HepG2 (cell line): ENCODE results near the gene CCDC150. TPM values are rescaled to one million over a fixed set of nuclear protein-coding genes. Genes with fewer than 3 reads are reported as not detected.

Experiments
- ATF7-NPFF ChIP-seq: sonication (generic); formaldehyde crosslinking; IDR thresholded peaks from 2 replicates; pipeline ENCODE4 v1.8.1; 2023; ENCODE audit warnings: mild to moderate bottlenecking, low read depth, missing genetic modification reagents, moderate library complexity
- DR1 ChIP-seq: sonication (generic); formaldehyde crosslinking; IDR thresholded peaks from 2 replicates; pipeline ENCODE4 v1.8.0; 2021; ENCODE audit warnings: mild to moderate bottlenecking, missing genetic modification reagents, inconsistent platforms
- FUBP1 ChIP-seq: sonication (generic); formaldehyde crosslinking; IDR thresholded peaks from 2 replicates; pipeline ENCODE4 v1.5.1; 2020; ENCODE audit warnings: missing genetic modification reagents, mild to moderate bottlenecking, borderline replicate concordance
- GLI4 ChIP-seq: sonication (generic); formaldehyde crosslinking; IDR thresholded peaks from 2 replicates; pipeline ENCODE4 v1.5.1; 2020; ENCODE audit warnings: missing genetic modification reagents, mild to moderate bottlenecking, moderate library complexity, borderline replicate concordance
- GLMP ChIP-seq: sonication (generic); formaldehyde crosslinking; IDR thresholded peaks from 2 replicates; pipeline ENCODE4 v1.9.0; 2021; ENCODE audit warnings: missing genetic modification reagents, mild to moderate bottlenecking, borderline replicate concordance
- PLRG1 ChIP-seq: fragments of 450-650 bp; conservative IDR thresholded peaks from 2 replicates; pipeline ENCODE4 v1.6.1; 2016
- PLSCR1 ChIP-seq: sonication (generic); formaldehyde crosslinking; IDR thresholded peaks from 2 replicates; pipeline ENCODE4 v1.5.0; 2020; ENCODE audit warnings: missing genetic modification reagents, mild to moderate bottlenecking, borderline replicate concordance
- REXO4 ChIP-seq: sonication (generic); formaldehyde crosslinking; IDR thresholded peaks from 2 replicates; pipeline ENCODE4 v1.8.0; 2022; ENCODE audit warnings: missing genetic modification reagents, mild to moderate bottlenecking, borderline replicate concordance
- SIX4 ChIP-seq: sonication (generic); formaldehyde crosslinking; IDR thresholded peaks from 2 replicates; pipeline ENCODE4 v1.4.0; 2020; ENCODE audit warnings: missing genetic modification reagents
- SNAPC5 ChIP-seq: sonication (generic); formaldehyde crosslinking; IDR thresholded peaks from 2 replicates; pipeline ENCODE4 v1.8.1; 2023; ENCODE audit warnings: mild to moderate bottlenecking, missing genetic modification reagents, borderline replicate concordance
- TAF1 ChIP-seq: sonication (generic); formaldehyde crosslinking; IDR thresholded peaks from 2 replicates; pipeline ENCODE4 v1.4.0; 2020; ENCODE audit warnings: missing genetic modification reagents
- TCF7 ChIP-seq: sonication (generic); IDR thresholded peaks from 2 replicates; pipeline ENCODE4 v1.6.1; 2016; ENCODE audit warnings: antibody characterized with exemption, low read depth
- TP53 ChIP-seq: sonication (generic); formaldehyde crosslinking; conservative IDR thresholded peaks from 2 replicates; pipeline ENCODE4 v1.4.0; 2020; ENCODE audit warnings: missing genetic modification reagents
- ZNF138 ChIP-seq: sonication (generic); formaldehyde crosslinking; IDR thresholded peaks from 2 replicates; pipeline ENCODE4 v1.5.0; 2020; ENCODE audit warnings: mild to moderate bottlenecking, low read depth, missing genetic modification reagents
- ZNF567 ChIP-seq: sonication (generic); formaldehyde crosslinking; IDR thresholded peaks from 2 replicates; pipeline ENCODE4 v1.8.1; 2023; ENCODE audit warnings: mild to moderate bottlenecking, missing genetic modification reagents, borderline replicate concordance
- ZNF580 ChIP-seq: IDR thresholded peaks from 2 replicates; pipeline ENCODE4 v1.6.1; 2016; ENCODE audit warnings: low read depth, borderline replicate concordance
- ZNF713 ChIP-seq: sonication (generic); formaldehyde crosslinking; IDR thresholded peaks from 2 replicates; pipeline ENCODE4 v1.4.0; 2020; ENCODE audit warnings: mild to moderate bottlenecking, missing genetic modification reagents
- ZNF724P ChIP-seq: sonication (generic); formaldehyde crosslinking; IDR thresholded peaks from 2 replicates; pipeline ENCODE4 v1.8.0; 2022; ENCODE audit warnings: missing genetic modification reagents, borderline replicate concordance
- ZUFSP ChIP-seq: sonication (generic); formaldehyde crosslinking; IDR thresholded peaks from 2 replicates; pipeline ENCODE4 v1.9.0; 2021; ENCODE audit warnings: missing genetic modification reagents, mild to moderate bottlenecking, borderline replicate concordance
- polyA plus RNA-seq, 8 experiments: library from polyadenylated mRNA; depleted of rRNA in 3 of 8; stranded (reverse) in 7 of 8; unstranded in 1 of 8; fragments of >200 nt; fragmentation: Illumina TruSeq in 4 of 8; extraction: Trizol in 4 of 8; gene quantifications; 2 replicates each; pipeline versions ENCODE4 v1.2.1 to v1.2.3, GENCODE V29; 2011 to 2016; ENCODE audit warnings: low read depth in 4 of 8, missing spikeins in 1 of 8, mixed read lengths in 1 of 8; ENCODE audit not compliant: insufficient read depth in 1 of 8
- total RNA-seq, 5 experiments: library from RNA; depleted of rRNA; stranded (reverse); fragments of >200 nt; fragmentation: Illumina TruSeq; extraction: Trizol; gene quantifications; 2 replicates each; pipeline ENCODE4 v1.2.3, GENCODE V29; 2016; ENCODE audit warnings: low read depth in 1 of 5

The CCDC150 gene
- total and polyA plus RNA-seq, 2 of the 13 experiments (the other 11 are each of a cell fraction or from before 2014, with no cell fraction given), result 14.9 to 32.6 TPM

GRCh38 chr2:196639180-196640030 lies at the start of gene CCDC150 (continued):
- TF ChIP-seq TCF7 (no peak), ZNF567 (peak; percentile 80; the same call in 1 of the 2 replicates), GLMP (no peak), TAF1 (CRISPR knock-in tag) (peak; percentile 83), ZNF713 (CRISPR knock-in tag) (no peak), ATF7-NPFF (CRISPR knock-in tag) (peak; percentile 76; the same call in 1 of the 2 replicates), TP53 (no peak), FUBP1 (CRISPR knock-in tag) (peak; percentile 65; the same call in 1 of the 2 replicates), REXO4 (CRISPR knock-in tag) (no peak), GLI4 (CRISPR knock-in tag) (no peak), DR1 (CRISPR knock-in tag) (peak; percentile 68; the same call in 1 of the 2 replicates), ZNF724P (peak; percentile 90), SNAPC5 (CRISPR knock-in tag) (peak; percentile 94), PLSCR1 (no peak; the same call in 1 of the 2 replicates), ZNF138 (CRISPR knock-in tag) (0 out of 2 replicates have a peak, but pooled peaks have one; percentile 47), PLRG1 (no peak), ZUFSP (no peak), SIX4 (CRISPR knock-in tag) (0 out of 2 replicates have a peak, but pooled peaks have one; percentile 15), ZNF580 (CRISPR knock-in tag) (peak; percentile 80; the same call in 1 of the 2 replicates)
